ENCODE results near the gene TBC1D22B.

The TBC1D22B gene

GRCh38 chr6:37262446-37263026 lies 5.0 kb downstream of the TBC1D22B start:
- no peak for DNase-seq (ENCODE audit: low spot score)
- in situ Hi-C loops (cut with MboI; ENCODE audit: low pct_unique_long_range_greater_than_20kb, low sequenced_read_pairs, unreplicated experiment), result no loop called here
- TF ChIP-seq, protein P1, sequence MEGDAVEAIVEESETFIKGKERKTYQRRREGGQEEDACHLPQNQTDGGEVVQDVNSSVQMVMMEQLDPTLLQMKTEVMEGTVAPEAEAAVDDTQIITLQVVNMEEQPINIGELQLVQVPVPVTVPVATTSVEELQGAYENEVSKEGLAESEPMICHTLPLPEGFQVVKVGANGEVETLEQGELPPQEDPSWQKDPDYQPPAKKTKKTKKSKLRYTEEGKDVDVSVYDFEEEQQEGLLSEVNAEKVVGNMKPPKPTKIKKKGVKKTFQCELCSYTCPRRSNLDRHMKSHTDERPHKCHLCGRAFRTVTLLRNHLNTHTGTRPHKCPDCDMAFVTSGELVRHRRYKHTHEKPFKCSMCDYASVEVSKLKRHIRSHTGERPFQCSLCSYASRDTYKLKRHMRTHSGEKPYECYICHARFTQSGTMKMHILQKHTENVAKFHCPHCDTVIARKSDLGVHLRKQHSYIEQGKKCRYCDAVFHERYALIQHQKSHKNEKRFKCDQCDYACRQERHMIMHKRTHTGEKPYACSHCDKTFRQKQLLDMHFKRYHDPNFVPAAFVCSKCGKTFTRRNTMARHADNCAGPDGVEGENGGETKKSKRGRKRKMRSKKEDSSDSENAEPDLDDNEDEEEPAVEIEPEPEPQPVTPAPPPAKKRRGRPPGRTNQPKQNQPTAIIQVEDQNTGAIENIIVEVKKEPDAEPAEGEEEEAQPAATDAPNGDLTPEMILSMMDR (IDR thresholded peaks at IDR 0.05; ENCODE audit: extremely low read depth, insufficient read depth, missing control alignments), result no peak

GRCh38 chr6:37265001-37265400 lies 7.4 kb downstream of the TBC1D22B start:
- DNase-seq (ENCODE audit: low spot score), result no peak
- in situ Hi-C loops (cut with MboI; ENCODE audit: low pct_unique_long_range_greater_than_20kb, low sequenced_read_pairs, unreplicated experiment), result no loop called here
- TF ChIP-seq, protein P1 (IDR thresholded peaks at IDR 0.05; ENCODE audit: extremely low read depth, insufficient read depth, missing control alignments), result no peak

DNA sequence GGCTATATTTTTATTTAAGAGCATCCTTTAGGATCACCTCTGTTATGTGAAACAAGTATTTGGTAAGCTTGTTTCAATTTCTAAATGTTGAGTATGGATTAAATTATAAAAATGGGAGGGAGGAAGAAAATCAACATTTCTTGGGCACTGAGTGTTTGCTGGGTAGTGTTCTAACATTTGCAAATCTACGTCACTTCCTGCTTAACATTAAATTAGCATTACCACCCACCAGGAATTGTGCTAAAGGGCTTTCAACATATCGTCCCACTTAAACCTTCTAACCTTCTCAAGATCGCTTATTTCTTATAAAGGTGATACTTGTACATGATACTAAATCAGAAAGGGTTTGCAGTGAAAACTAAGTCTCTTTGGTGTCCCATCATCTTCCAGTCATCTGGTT lies 8.3 kb downstream of the TBC1D22B start:
- TF ChIP-seq, protein P1 (IDR thresholded peaks at IDR 0.05; ENCODE audit: extremely low read depth, insufficient read depth, missing control alignments), result no peak
- DNase-seq (ENCODE audit: low spot score), result no peak
- in situ Hi-C loops (cut with MboI; ENCODE audit: low pct_unique_long_range_greater_than_20kb, low sequenced_read_pairs, unreplicated experiment), result no loop called here

DNA sequence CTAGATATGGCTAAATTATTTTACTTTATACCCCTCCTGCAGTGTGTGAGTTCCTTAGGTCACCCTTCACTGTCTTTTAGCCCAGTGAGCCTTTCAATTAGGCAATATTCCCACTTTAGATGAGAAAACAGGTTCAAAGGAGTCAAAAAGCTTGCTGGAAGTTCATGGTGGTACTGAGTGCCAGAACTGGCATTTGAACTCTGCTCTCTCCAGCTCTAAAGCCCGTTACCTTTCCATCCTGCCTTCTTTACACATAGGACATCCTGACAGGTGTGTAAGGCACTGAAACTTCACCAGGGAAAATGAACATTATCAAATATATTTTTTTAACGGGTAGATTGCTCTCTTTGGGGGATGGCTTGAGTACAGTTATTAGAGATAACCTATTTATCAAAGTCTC lies 11.5 kb downstream of the TBC1D22B start:
- TF ChIP-seq, protein P1 (IDR thresholded peaks at IDR 0.05; ENCODE audit: extremely low read depth, insufficient read depth, missing control alignments), result no peak
- DNase-seq (ENCODE audit: low spot score), result no peak
- in situ Hi-C loops (cut with MboI; ENCODE audit: low pct_unique_long_range_greater_than_20kb, low sequenced_read_pairs, unreplicated experiment), result no loop called here

- no peak for DNase-seq (ENCODE audit: low spot score)
- TF ChIP-seq, protein P1 (IDR thresholded peaks at IDR 0.05; ENCODE audit: extremely low read depth, insufficient read depth, missing control alignments), result no peak
- in situ Hi-C loops (cut with MboI; ENCODE audit: low pct_unique_long_range_greater_than_20kb, low sequenced_read_pairs, unreplicated experiment), result no loop called here
Measured at GRCh38 chr6:37272834-37273566, 15.4 kb downstream of the TBC1D22B start.

DNA sequence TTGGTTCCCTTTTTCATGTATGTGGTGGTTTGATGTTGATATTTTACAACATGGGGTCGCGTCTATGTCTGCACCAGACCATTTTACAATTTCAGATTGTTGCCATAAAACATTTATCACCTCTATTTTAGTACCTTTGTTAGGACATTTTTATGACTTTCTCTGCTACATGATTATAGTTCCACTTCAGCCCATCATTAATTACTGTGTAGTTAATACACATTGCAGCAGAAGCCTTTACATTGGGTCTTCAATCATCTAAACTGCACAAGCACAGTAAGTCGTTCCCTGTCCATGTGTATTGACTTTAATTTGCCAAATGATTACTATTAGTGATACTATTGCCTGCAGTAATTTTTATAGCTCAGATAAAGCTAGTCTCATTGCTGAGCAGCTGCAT lies 16.1 kb downstream of the TBC1D22B start:
- in situ Hi-C loops (cut with MboI; ENCODE audit: low pct_unique_long_range_greater_than_20kb, low sequenced_read_pairs, unreplicated experiment), result no loop called here
- TF ChIP-seq, protein P1 (IDR thresholded peaks at IDR 0.05; ENCODE audit: extremely low read depth, insufficient read depth, missing control alignments), result no peak
- no peak for DNase-seq (ENCODE audit: low spot score)
